GM10248 (cell line): ENCODE results near the gene ASXL3.

ENCODE experiments used
- CTCF ChIA-PET: fragments of 300-600 bp; sonication (Branson Sonifier 250); formaldehyde crosslinking; extraction: SDS; loops from one replicate; lab custom pipeline; 2021; ENCODE audit warnings: antibody characterized with exemption; lab: Yijun Ruan, JAX
- POLR2A ChIA-PET: fragments of 350-650 bp; sonication (Branson Sonifier 250); formaldehyde crosslinking; extraction: SDS; loops from one replicate; lab custom pipeline; 2020; ENCODE audit warnings: antibody characterized with exemption; lab: Yijun Ruan, JAX
- DNase-seq: peaks from one replicate; pipeline ENCODE4 v3.0.0; 2012; ENCODE audit errors: extremely low spot score
- TF ChIP-seq, protein P1 (sequence below): IDR thresholded peaks from 2 replicates; pipeline ENCODE4 v1.5.1; 2012; ENCODE audit warnings: mild to moderate bottlenecking, low read depth; ENCODE audit errors: extremely low read depth, missing control alignments, control extremely low read depth

Gene ASXL3

DNA sequence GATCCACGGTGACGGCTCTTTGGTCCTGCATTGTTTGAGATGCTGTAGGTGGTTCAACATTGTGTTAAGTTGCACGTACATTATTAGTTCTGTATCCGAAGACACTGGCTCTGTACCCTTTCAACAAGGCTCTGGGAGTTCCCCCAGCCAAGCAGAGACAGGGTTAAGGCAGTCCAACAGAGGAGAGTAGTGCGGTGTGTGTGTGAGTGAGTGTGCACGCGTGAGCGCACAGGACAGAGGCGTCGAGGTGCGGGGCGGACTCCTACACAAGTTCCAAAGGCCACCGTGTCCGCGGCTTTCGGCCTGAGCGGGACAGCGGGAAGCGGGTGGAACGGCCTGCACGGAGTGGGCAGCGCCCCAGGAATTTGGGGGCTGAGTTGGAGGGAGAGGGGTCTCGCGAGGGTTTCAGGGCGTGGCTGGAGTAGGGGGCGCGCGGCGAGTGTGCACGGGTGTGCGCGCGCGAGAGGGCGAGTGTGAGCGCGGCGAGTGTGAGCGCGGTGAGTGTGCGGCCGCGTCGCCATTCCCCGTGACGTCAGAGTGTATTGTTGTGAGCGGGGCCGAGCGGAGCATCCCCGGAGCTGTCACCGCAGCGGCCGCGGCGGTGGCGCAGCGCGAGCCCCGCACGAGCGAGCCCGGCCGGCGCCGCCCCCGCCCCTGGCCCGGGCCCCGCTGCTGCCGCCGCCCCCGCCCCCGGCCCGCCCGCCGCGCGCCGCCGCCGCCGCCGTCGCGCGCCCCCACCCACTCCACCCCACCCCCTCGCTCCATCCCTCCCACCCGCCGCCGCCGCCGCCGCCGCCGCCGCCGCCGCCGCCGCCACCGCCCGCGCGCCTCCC lies at the start of gene ASXL3:
Gene ASXL3, plus strand, starts transcription at position 535 of the 833 bp plus-strand sequence. CDS start 413 bp downstream, outside the sequence.
- POLR2A ChIA-PET: no interaction called here
- CTCF ChIA-PET: no interaction called here
- TF ChIP-seq, protein P1, sequence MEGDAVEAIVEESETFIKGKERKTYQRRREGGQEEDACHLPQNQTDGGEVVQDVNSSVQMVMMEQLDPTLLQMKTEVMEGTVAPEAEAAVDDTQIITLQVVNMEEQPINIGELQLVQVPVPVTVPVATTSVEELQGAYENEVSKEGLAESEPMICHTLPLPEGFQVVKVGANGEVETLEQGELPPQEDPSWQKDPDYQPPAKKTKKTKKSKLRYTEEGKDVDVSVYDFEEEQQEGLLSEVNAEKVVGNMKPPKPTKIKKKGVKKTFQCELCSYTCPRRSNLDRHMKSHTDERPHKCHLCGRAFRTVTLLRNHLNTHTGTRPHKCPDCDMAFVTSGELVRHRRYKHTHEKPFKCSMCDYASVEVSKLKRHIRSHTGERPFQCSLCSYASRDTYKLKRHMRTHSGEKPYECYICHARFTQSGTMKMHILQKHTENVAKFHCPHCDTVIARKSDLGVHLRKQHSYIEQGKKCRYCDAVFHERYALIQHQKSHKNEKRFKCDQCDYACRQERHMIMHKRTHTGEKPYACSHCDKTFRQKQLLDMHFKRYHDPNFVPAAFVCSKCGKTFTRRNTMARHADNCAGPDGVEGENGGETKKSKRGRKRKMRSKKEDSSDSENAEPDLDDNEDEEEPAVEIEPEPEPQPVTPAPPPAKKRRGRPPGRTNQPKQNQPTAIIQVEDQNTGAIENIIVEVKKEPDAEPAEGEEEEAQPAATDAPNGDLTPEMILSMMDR: no peak
- DNase-seq: peak; percentile 38

DNA sequence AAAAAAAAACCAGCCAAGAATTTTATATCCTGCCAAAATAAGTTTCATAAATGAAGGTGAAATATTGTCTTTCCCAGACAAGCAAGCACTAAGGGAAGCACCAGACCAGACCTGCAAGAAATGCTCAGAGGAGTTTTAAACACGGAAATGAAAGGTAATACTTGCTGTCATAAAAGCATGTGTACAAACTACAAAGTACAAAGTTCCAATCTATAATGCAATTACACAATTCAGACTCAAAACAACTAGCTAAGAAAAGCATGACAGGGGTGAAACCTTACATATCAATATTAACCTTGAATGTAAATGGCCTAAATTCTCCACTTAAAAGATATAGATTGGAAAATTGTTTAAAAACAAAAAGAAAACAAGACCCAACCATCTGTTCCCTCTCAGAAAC lies 45.0 kb upstream of the ASXL3 start:
- ChIA-PET POLR2A (no interaction called here), CTCF (interaction anchor here (1.1 kb wide), 1 partner anchor 9 kb away, joined by 3 read pairs; no protein-coding TSS in a partner anchor)
- no peak for DNase-seq
- TF ChIP-seq, protein P1: no peak

DNA sequence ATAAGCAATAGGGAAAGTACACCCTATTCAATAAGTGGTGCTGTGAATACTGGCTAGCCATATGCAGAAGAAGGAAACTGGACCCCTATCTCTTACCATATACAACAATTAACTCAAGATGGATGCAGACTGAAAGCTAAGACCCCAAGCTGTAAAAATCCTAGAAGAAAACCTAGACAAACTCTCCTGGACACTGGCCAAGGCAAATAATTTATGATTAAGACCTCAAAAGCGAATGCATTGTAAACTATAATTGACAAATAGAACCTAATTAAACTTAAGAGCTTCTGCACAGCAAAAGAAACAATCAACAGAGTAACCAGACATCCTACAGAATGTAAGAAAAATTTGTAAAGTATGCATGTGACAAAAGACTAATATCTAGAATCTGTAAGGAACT lies 41.1 kb upstream of the ASXL3 start:
- POLR2A ChIA-PET: no interaction called here
- DNase-seq: no peak
- CTCF ChIA-PET: no interaction called here
- TF ChIP-seq, protein P1: no peak

- POLR2A ChIA-PET: no interaction called here
- no peak for DNase-seq
- CTCF ChIA-PET: no interaction called here
- TF ChIP-seq, protein P1: no peak
Measured at GRCh38 chr18:33538418-33539042, 39.5 kb upstream of the ASXL3 start.

DNA sequence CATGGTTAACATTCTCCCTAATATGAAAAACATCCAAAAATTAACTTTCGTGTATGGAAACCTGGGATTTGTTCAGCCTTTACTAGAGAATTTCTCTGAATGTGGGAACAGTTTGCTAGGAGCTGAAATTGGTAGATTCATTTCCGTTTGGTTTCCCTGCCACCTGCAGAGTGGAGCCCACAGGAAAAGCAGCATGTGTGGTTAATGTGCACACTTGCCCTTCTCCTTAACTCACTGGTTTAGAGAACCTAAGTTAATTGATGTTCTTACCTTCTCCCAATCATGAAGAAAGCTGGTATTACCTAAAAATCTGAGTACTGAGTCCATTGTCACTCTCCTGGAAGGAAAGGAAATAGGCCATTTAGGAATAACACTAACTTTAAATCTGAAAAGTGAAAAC lies 37.6 kb upstream of the ASXL3 start:
- TF ChIP-seq, protein P1: no peak
- ChIA-PET POLR2A (no interaction called here), CTCF (interaction anchor here (1.3 kb wide), 1 partner anchor 8 kb away, joined by 3 read pairs; no protein-coding TSS in a partner anchor)
- no peak for DNase-seq

DNA sequence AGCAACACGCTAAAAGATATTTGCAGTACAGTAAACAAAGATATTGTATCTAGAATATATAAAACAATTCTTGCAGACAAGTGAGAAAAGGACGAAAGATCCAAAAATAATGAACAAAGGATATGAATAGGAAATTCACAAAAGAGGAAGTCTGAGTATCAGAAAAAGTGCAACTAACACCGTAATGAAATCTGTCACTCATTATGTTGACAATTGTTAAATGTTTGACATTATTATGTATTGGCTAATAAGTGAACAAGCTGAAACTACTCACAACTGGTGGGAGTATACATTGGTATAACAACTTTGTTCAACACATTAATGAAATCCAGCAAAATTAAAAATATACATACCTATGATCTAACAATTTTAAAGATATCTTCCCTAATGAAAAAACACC lies 36.7 kb upstream of the ASXL3 start:
- TF ChIP-seq, protein P1: no peak
- CTCF ChIA-PET: interaction anchor here (1.5 kb wide), 1 partner anchor 16 kb away, joined by 4 read pairs; no protein-coding TSS in a partner anchor
- POLR2A ChIA-PET: no interaction called here
- no peak for DNase-seq
